Measurements from ENCODE around the gene YAF2. TPM values are rescaled to one million over a fixed set of nuclear protein-coding genes. Genes with fewer than 3 reads are reported as not detected.

YAF2 gene, protein sequence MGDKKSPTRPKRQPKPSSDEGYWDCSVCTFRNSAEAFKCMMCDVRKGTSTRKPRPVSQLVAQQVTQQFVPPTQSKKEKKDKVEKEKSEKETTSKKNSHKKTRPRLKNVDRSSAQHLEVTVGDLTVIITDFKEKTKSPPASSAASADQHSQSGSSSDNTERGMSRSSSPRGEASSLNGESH
- total RNA-seq (100 to 1,000 TPM in 1 of 9 donors, 10 to 100 TPM in 8; 31.5 to 125 (median 78.2) TPM), polyA plus RNA-seq (10 to 100 TPM; 39.5 to 41.6 TPM)
- long read RNA-seq, donor 1, transcript YAF2-203 (4 exons, 2,076 nt) = major isoform, 16 of 44 reads
- long read RNA-seq, donor 1, partial matches to known transcripts = 8 of 44 reads
- long read RNA-seq, donor 1, other reads (novel, unspliced or antisense) = 19 of 44 reads
- long read RNA-seq, donor 2, transcript YAF2-203 (4 exons, 2,076 nt) = major isoform, 15 of 61 reads
- long read RNA-seq, donor 2, partial matches to known transcripts = 15 of 61 reads
- long read RNA-seq, donor 2, other reads (novel, unspliced or antisense) = 30 of 61 reads
- long read RNA-seq, donor 3, transcript YAF2-203 (4 exons, 2,076 nt) = major isoform, 21 of 43 reads
- long read RNA-seq, donor 3, partial matches to known transcripts = 7 of 43 reads
- long read RNA-seq, donor 3, other reads (novel, unspliced or antisense) = 12 of 43 reads

DNA sequence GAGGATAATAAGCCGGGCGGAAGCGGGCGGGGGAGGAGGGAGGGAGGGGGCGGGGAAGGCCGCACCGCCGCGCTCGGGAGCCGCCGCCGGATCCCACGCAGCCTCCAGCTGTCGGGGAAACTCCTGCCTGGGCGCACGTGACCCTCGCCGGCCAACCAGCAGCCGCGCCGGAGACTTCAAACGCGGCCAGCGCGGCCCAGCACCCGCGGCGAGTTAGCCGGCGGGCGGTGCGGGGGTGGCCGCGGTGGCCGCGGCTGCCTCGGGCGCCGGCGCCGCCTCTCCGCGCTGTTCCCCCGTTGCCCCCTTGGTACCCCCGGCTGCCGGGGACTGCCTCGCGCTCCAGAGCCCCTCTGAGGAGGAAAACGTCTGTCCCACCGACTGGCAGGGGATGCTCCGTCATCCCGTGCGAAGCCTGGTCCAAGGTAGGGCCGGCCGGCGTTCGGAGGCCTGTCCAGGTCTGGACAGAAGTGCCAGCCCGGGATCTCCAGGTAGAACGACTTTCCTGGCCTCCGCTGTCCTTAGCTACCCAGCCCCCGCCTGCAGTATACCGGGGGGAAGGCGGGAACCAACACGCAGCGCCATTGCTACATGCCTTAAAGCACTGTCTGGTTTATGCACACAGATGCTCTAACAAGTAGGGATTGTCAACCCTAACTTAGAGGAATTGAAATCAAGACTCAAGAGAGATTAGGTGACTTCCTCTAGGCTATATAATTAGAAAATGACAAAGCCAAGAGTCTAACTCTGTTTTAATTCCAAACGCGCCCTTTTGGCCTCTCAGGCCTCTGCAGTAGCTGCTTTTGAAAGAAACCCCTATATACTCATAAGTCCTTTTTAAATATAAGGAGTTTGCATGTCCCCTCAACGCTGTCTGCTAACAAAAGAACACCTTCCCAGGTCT is at the start of gene YAF2:
YAF2 (minus strand) TSS at position 9 of the 901 bp plus-strand sequence. CDS start 68 bp downstream, outside the sequence.
- DNase-seq (peak; percentile 92 to 94 (median 94)), ATAC-seq (peak; percentile 76 to 94 (median 94))
- TF ChIP-seq POLR2A (IDR thresholded peaks at IDR 0.05) = peak in 1 of 2 donors; percentile 22
- TF ChIP-seq, protein P1, sequence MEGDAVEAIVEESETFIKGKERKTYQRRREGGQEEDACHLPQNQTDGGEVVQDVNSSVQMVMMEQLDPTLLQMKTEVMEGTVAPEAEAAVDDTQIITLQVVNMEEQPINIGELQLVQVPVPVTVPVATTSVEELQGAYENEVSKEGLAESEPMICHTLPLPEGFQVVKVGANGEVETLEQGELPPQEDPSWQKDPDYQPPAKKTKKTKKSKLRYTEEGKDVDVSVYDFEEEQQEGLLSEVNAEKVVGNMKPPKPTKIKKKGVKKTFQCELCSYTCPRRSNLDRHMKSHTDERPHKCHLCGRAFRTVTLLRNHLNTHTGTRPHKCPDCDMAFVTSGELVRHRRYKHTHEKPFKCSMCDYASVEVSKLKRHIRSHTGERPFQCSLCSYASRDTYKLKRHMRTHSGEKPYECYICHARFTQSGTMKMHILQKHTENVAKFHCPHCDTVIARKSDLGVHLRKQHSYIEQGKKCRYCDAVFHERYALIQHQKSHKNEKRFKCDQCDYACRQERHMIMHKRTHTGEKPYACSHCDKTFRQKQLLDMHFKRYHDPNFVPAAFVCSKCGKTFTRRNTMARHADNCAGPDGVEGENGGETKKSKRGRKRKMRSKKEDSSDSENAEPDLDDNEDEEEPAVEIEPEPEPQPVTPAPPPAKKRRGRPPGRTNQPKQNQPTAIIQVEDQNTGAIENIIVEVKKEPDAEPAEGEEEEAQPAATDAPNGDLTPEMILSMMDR (IDR thresholded peaks at IDR 0.05) = no peak
- H3K4me1 ChIP-seq = peaks cover 0 to 47% (median 25%) of the 10 kb centered on the region in 12 donors
- H3K4me3 ChIP-seq = peak within 1 kb of the TSS; percentile 56 to 98 (median 78)
- intact Hi-C loops (cut with DNase I) = loop anchor here (2.0 to 10.0 kb wide), 7 partner anchors 84 to 236 kb away; partner anchors contain the start of genes PPHLN1 (in 7 of the 10), ZCRB1 (in 7 of the 10) and GXYLT1 (in 5 of the 10)
- peak within 1 kb of the TSS; percentile 82 to 97 (median 94) for H3K27ac ChIP-seq
- H3K36me3 ChIP-seq = peaks cover 0 to 14% (median 5%) of the 10 kb centered on the region in 9 donors
- no peaks in the 10 kb centered on the region for H3K27me3 ChIP-seq
- WGBS, 4 donors = 3 to 6% (median 4%) methylated on average over 24 to 69 of the region's 69 CpGs
- no peaks in the 10 kb centered on the region for H3K9me3 ChIP-seq

DNA sequence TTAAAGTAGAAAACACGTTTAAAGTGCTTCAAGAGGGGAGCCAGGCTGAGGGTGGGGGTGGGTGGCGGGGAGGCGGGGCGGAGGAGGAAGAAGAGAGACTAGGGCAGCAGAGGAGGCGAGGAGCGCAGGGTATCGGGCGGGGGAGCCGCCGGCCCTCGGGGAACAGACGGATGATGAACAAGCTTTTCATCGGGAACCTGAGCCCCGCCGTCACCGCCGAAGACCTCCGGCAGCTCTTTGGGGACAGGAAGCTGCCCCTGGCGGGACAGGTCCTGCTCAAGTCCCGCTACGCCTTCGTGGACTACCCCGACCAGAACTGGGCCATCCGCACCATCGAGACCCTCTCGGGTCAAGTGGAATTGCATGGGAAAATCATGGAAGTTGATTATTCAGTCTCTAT is 48.7 kb upstream of the YAF2 start:
- ATAC-seq = no peak
- H3K27ac ChIP-seq = no peak overlapping the region
- H3K4me3 ChIP-seq = no peak overlapping the region
- H3K9me3 ChIP-seq = no peaks in the 10 kb centered on the region
- 90 to 94% (median 91%) methylated on average over 26 of the region's 26 CpGs for WGBS, 4 donors
- H3K36me3 ChIP-seq = no peaks in the 10 kb centered on the region
- H3K27me3 ChIP-seq = no peaks in the 10 kb centered on the region
- TF ChIP-seq, protein P1 (IDR thresholded peaks at IDR 0.05) = no peak
- no peak for TF ChIP-seq POLR2A (IDR thresholded peaks at IDR 0.05)
- intact Hi-C loops (cut with DNase I) = no loop called here
- no peak for DNase-seq
- H3K4me1 ChIP-seq = peaks cover 0 to 7% (median 0%) of the 10 kb centered on the region in 12 donors

DNA sequence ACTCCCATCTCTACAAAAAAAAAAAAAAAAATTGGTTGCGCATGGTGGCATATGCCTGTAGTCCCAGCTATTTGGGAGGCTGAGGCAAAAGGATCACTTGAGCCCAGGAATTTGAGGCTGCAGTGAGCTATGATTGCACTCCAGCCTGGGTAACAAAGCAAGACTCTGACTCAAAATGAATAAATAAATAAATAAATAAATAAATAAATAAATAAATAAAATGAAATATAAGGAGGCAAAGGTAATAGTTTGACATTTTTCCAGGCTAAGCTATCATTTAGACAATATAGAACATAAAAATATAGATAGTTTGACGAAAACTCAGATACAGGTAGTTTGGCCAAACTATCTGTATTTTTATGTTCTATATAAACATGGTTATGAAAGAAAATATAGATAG is 47.4 kb upstream of the YAF2 start:
- 95 to 99% (median 98%) methylated on average over 2 of the region's 2 CpGs for WGBS, 4 donors

More for the DNA sequence above, 47.4 kb upstream of the YAF2 start:
- no peak overlapping the region for H3K27ac ChIP-seq
- H3K4me3 ChIP-seq = no peak overlapping the region
- H3K36me3 ChIP-seq = no peaks in the 10 kb centered on the region
- no peaks in the 10 kb centered on the region for H3K9me3 ChIP-seq
- TF ChIP-seq, protein P1 (IDR thresholded peaks at IDR 0.05) = no peak
- TF ChIP-seq POLR2A (IDR thresholded peaks at IDR 0.05) = no peak
- intact Hi-C loops (cut with DNase I) = no loop called here
- H3K4me1 ChIP-seq = peaks cover 0 to 7% (median 0%) of the 10 kb centered on the region in 12 donors
- ATAC-seq = no peak
- no peaks in the 10 kb centered on the region for H3K27me3 ChIP-seq
- DNase-seq = no peak
